K562 (cell line): Measurements from ENCODE around the gene TTLL4. TPM values are rescaled to one million over a fixed set of nuclear protein-coding genes. Genes with fewer than 3 reads are reported as not detected.

Experiments
- CTCFL ChIP-seq: IDR thresholded peaks from 2 replicates; pipeline ENCODE4 v1.6.1; 2011; ENCODE audit warnings: borderline replicate concordance, low read depth, mild to moderate bottlenecking, moderate library complexity, low read length; ENCODE audit not compliant: insufficient read depth, poor library complexity, severe bottlenecking
- RREB1 ChIP-seq: fragments of 250-450 bp; sonication (Bioruptor Pico); IDR thresholded peaks from 2 replicates; pipeline ENCODE4 v1.4.0; 2020
- SREBF1 ChIP-seq: fragments of 150-350 bp; IDR thresholded peaks from 2 replicates; pipeline ENCODE4 v1.6.1; 2014; ENCODE audit warnings: antibody characterized with exemption, low read depth, low read length, borderline replicate concordance
- TRIM25 ChIP-seq: fragments of 450-650 bp; IDR thresholded peaks from 2 replicates; pipeline ENCODE4 v1.7.0; 2016; ENCODE audit warnings: borderline replicate concordance
- WHSC1 ChIP-seq: IDR thresholded peaks from one replicate; pipeline ENCODE4 v1.6.1; 2012; ENCODE audit warnings: low read length, control low read depth, inconsistent platforms
- polyA plus RNA-seq, 8 experiments: library from polyadenylated mRNA; depleted of rRNA in 4 of 8; stranded (reverse) in 5 of 8; unstranded in 3 of 8; fragments of >200 nt; fragmentation: Nextera tagmentation in 2 of 8; fragmentation: Illumina TruSeq in 1 of 8; extraction: Ambion mirVana in 2 of 8; extraction: Trizol in 1 of 8; gene quantifications; 2 replicates each; pipeline versions ENCODE4 v1.2.1 to v1.2.3, GENCODE V29; 2011 to 2014; ENCODE audit warnings: inconsistent platforms in 1 of 8, missing spikeins in 1 of 8
- total RNA-seq, 7 experiments: library from RNA; depleted of rRNA in 6 of 7; stranded (reverse); fragments of >200 nt in 6 of 7; fragmentation: Illumina TruSeq in 2 of 7; extraction: Trizol in 2 of 7; gene quantifications; 2 replicates each; pipeline versions ENCODE4 v1.2.1 to v1.2.3, GENCODE V29; 2011 to 2021; ENCODE audit warnings: low replicate concordance in 1 of 7

TTLL4 gene
- total and polyA plus RNA-seq, 9 of the 15 experiments (the other 6 are each of a cell fraction or from before 2014, with no cell fraction given) = 12.6 to 67.5 (median 24.5) TPM

- TF ChIP-seq CTCFL = no peak
- TF ChIP-seq TRIM25 = no peak
- no peak for TF ChIP-seq WHSC1
- no peak for TF ChIP-seq SREBF1
- no peak for TF ChIP-seq RREB1
These were observed 81.8 kb downstream of the TTLL4 start (continued) for GRCh38 chr2:218792433-218792832.
